D721Med (cell line): Measurements from ENCODE around the gene MRPL45.
"Not testable (repeated sequence)": the region's sequence is repeated elsewhere in the genome, so short reads cannot be mapped to it uniquely, and the experiment has no call there.

Experiments used
- DNase-seq: peaks from one replicate; pipeline ENCODE4 v3.0.0; 2011; ENCODE audit warnings: low spot score; ENCODE audit not compliant: insufficient read length
- FAIRE-seq: peaks from 2 replicates; lab custom pipeline; 2011; peaks lifted over from hg19 to GRCh38; lab: Jason Lieb, UNC
- CTCF ChIP-seq: IDR thresholded peaks from 2 replicates; pipeline ENCODE4 v1.5.1; 2012; ENCODE audit warnings: mild to moderate bottlenecking, control low read depth; ENCODE audit not compliant: insufficient read depth; ENCODE audit errors: missing control alignments

The MRPL45 gene

DNA sequence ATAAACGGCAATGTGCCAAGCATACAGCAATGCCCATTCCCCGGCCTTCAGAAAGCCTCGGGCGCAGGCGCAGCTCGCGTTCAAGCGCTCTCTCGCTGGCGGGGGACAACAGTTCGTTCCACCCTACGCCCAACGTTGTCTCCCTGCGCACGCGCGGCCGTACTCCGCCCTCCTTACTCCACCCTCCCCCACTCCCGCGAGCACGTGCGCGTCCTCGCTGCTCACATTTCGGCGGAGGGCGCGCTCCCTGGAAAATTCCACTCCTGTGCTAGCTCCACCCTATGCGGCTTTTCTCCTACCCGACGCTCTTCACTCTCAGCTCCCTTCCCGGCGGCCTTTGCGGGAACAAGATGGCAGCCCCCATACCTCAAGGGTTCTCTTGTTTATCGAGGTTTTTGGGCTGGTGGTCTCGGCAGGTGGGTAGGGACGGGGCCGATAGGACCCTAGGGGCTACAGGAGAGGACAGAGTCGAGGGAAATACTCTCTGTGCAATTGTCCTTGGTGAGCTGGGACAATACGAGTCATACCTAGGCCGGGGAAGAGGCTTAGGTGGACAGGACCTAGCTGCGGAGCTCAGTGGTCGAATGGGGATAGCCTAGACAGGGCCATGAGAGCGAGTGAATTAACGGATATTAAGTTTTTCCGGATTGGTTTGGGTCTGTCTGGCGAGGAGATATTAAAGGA, at the start of gene MRPL45:
TSS of gene MRPL45 (plus strand) at position 335 of the 684 bp plus-strand sequence. CDS start at position 351, 16 bp downstream.
- FAIRE-seq = not testable (repeated sequence)
- DNase-seq = peak; percentile 70

DNA sequence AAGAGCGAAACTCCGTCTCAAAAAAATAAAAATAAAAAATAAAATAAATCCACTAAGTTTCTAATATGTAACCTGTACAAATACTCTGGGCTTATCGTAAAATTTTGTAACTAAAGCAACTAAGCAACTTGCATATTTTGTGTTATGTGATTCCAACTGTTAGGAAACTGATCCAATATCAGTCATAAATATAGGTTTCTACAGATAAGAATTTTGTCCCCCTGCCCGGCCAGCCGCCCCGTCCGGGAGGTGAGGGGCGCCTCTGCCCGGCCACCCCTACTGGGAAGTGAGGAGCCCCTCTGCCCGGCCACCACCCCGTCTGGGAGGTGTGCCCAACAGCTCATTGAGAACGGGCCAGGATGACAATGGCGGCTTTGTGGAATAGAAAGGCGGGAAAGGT, 43.8 kb upstream of the MRPL45 start:
- not testable (repeated sequence) for DNase-seq, FAIRE-seq

DNA sequence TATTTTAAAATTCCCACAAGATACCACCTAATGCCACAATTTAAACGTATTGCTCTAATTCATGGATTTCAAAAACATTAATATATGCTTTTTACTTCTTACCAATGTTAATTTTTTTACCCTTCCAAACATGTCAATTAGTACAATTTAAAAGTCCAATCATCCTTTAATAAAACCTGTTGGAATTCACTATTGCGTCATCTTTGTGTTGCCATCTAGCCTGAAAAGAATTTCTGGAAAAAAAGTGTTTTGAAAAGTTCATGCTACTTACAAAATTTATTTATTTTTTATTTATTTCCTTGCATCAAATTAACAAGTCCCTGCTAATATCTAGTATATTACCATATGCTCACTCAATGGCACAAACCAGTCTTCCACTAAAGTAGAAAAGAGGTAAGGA, 42.6 kb upstream of the MRPL45 start:
- FAIRE-seq = not testable (repeated sequence)

DNA sequence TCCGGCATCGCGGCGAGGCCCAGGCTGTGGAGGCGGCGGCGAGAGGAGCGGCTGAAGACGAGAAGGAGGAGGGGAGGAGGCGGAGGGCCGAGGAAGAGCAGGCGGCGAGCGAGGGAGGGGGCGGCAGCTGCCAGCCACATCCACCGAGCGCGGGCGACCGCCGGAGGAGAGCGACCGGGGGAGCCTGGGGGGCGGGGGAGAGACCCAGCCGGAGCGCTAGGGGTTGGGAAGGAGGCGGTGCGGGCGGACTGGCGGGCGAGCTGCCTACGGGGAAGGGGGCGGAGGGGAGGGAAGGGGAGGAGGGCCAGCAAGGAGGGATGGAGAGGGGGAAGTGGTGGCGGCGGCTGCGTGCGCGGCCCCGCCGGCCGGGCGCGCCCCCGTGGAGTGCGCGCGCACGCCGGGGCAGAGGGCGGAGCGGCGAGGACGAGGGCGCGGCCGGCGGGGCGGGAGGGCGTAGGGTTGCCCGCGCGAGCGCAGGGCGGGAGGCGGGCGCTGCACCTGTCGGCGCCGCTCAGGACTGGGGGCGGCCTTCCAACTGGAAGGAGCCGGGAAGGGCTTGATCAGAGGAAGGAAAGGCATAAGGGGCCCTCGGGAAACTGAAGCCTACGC, 39.9 kb upstream of the MRPL45 start:
- DNase-seq = peak; percentile 59
- FAIRE-seq = not testable (repeated sequence)

More for the DNA sequence above, 42.6 kb upstream of the MRPL45 start:
- DNase-seq = not testable (repeated sequence)

GRCh38 chr17:38265974-38266506, 30.9 kb upstream of the MRPL45 start:
- DNase-seq, FAIRE-seq: not testable (repeated sequence)

DNA sequence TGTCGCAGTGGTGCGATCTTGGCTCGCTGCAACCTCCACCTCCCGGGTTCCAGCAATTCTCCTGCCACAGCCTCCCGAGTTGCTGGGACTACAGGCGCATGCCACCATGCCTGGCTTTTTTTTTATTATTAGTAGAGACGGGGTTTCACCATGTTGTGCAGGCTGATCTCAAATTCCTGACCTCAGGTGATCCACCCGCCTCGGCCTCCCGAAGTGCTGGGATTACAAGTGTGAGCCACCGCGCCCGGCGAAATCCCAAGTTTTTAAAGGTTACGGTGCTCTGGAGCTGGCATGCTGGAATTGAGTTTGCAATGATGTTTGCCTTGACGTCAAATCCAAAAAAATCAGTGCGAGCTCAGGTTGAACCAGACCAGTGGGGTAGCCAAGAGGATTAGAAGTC, 30.4 kb upstream of the MRPL45 start:
- DNase-seq, FAIRE-seq: not testable (repeated sequence)

GRCh38 chr17:38268138-38268537, 28.8 kb upstream of the MRPL45 start:
- not testable (repeated sequence) for FAIRE-seq, DNase-seq

DNA sequence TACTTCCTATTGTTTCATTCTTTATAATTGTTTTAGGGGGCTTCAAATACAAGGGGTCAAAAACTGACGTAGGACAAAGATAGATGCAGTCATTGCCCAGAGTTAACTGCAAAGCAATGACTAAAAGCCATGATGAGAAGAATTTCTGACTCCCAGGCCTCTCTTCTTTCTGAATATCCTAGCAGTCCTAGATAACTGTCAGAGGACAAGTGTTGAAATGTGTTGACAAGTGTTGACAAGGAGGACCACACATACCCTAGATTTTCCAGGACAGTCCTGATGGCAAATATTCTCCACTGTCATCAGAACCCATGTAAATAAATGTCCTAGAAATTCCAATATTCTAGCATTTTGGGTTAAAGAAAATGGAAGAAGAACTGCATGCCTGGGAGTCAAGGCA, 27.9 kb upstream of the MRPL45 start:
- FAIRE-seq, DNase-seq: not testable (repeated sequence)

DNA sequence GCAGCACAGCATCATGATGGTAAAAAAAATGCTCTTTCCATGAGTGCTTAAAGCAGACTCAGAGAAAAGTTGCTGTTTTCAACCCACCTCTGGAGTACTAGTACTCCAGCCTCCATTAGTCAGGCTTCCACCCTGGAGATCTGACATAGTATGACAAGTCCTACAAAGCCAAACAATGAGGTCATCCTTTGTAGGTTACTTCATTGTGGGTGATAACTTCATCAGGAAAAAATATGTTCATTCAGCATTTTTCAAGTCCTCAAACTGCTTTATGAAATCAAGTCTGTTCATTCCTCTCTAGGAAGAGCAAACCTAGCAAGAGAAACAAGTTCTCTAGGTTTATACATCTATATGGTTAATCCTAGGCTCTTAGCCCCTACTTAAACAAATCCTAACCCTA, 27.4 kb upstream of the MRPL45 start:
- DNase-seq, FAIRE-seq: not testable (repeated sequence)

GRCh38 chr17:38285994-38286393, 11.0 kb upstream of the MRPL45 start:
- not testable (repeated sequence) for DNase-seq, FAIRE-seq

- FAIRE-seq, DNase-seq: not testable (repeated sequence)
Observed at GRCh38 chr17:38286501-38287091, 10.4 kb upstream of the MRPL45 start.

DNA sequence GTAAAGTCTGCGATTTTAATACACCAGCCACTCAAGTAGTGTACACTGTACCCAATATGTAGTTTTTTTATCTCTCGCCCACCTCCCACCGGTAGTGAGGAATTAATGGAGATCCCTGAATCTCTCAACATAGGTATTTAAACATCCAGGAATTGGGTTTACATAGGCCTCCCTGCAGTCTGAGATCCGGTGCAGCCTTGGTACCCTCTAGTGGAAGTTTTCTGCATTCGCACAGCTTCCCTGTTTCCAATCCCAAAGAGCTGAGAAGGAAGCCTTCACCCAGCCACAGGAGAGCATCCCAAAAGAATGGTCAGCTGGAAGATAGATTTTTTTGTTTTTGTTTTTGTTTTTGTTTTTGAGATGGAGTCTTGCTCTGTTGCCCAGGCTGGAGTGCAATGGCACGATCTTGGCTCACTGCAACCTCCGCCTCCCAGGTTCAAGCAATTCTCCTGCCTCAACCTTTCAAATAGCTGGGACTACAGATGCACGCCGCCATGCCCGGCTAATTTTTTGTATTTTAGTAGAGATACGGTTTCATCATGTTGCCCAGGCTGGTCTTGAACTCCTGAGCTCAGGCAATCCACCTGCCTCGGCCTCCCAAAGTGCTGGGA, 8.6 kb upstream of the MRPL45 start:
- DNase-seq, FAIRE-seq: not testable (repeated sequence)
- peak; percentile 24 for TF ChIP-seq CTCF

GRCh38 chr17:38289760-38290159, 7.2 kb upstream of the MRPL45 start:
- DNase-seq, FAIRE-seq: not testable (repeated sequence)

GRCh38 chr17:38295602-38296365, 1.2 kb upstream of the MRPL45 start:
- FAIRE-seq, DNase-seq: not testable (repeated sequence)
